NCI-H748 (cell line): ENCODE results near the gene RBP2.

Source experiments
- DNase-seq: peaks from one replicate; lab custom pipeline; 2025; ENCODE audit not compliant: unreplicated experiment; lab: John Stamatoyannopoulos, UW

Gene RBP2

GRCh38 chr3:139476348-139476747 lies at the start of gene RBP2:
Gene RBP2 (minus strand): TSS chr3:139476516. CDS start chr3:139476459, 57 bp downstream.
- no peak for DNase-seq

DNA sequence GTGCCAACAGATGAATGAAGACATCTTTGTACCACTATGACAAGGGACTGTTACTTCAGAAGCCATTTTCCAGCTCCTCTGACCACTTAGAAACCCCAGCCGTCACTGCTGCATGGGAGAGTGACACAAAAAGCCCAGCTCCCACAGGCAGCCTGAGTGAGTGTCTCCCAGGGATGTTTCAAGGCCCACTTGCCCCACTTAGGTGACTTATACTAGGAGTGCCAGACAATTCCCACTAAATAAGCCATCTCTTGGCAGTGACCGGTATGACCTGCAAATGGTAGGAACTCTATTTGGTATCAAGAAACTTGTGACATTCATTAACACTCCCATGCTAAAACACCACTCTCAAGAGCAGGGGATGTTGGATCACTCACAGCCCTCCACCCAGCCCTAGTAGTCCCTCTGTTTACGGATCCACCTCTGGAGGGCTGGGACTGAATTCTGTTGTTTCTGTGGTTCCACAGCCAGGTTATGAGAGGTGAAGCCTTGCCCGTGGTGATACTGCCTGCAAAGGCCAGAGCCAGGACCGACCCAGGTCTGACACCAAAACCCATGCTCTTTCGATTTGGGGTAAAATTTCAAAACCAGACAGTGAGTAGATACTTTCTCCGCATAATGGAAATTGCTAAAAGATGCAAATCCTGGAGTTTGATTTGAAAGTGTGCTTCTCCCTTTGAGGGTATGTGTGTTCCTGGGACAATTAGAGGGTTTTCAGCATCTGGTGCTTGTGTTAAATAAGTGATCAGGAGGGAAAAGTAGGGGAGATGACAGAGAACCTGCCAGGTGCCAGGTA lies 48.7 kb upstream of the RBP2 start:
- DNase-seq = no peak

DNA sequence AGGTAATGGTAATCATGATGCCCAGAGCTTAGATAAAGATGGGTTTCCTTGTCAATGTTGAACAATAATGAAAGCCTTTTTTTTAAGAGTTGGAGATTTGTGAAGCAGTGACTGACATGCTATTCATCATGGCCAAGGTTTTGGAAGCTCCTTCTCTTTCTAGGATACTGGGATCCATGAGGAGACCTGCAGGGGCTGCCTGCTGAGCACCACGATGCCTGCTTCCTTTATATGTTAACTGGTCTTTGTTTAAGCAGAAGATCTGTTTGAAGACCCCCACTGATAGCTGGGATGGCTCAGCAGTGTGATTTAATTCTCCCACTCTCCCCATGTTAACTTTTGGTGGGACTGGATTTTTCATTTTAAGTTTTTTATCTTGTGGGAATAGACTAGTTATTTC lies 47.4 kb upstream of the RBP2 start:
- no peak for DNase-seq

GRCh38 chr3:139523166-139523565 lies 46.9 kb upstream of the RBP2 start:
- no peak for DNase-seq

DNA sequence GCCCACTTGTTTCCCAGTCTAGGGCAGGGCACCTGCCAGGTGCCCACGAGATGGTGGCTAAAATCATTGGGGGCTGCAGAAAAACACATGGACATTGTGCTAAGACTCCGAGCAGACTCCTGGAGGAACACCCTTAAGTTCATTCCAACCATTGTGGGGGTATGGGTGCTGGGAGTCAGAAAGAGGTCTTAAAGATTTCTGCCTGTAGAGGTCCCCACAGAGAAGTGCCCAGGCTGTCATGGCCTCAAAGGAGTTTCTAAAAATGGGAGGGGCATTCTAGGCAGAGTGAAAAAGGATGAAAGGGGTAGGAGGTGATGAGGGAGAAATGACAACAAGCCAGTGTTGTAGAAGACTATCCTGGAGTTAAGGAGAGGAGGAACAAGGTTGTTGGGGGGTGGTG lies 46.1 kb upstream of the RBP2 start:
- DNase-seq = no peak

DNA sequence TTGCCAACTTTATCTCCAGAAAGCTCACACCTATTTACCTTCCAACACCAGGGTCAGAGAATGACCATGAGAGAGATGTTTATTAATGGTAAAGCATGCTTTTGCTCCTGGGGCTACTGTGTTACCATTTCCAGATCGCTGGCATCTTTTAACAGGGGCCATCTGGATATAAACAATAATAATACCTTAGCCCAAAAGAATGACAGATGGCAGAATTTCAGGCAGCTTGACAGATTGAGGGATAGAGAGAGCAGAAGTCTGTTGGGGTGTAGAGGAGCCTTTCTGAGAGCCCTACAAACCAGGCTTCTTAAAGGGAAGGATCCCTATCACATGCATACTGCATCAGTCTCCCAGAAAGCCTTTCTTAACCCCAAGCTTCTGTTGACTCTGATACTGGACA lies 45.5 kb upstream of the RBP2 start:
- no peak for DNase-seq

GRCh38 chr3:139521144-139521543 lies 44.8 kb upstream of the RBP2 start:
- no peak for DNase-seq

DNA sequence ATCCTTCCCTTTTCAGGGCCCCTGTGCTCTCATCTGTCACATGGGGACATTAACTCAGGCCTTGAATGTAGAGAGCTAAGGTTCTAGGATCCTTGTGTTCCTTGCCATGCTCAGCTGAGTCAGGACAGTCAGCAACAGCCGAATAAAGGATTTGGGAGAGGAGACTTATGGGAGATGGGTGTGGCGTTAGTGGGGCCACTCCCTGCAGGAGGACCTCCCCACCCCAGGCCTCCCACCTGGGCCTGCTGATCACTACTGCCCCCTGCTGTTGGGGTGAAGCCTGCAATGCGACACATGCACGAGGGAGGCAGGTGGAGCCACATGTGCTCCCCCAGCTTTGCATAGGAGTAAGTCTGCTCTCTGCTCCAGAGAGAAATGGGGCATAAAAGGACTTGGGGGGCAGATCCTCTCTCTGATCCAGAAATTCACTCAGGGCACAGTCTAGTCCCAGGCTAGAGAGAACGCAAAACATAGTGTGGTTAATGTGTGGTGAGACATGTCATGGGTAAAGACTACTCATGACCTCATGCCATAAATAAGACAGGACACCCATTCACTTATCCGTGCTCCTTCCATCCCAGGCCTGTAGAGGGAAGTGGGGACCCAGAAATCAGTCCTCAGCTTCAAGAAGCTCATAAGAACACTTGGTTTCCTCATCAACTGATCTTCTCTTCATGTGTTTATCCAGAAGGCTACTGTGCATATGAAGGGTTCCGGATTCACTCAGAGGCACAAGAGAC lies 43.9 kb upstream of the RBP2 start:
- DNase-seq = no peak

DNA sequence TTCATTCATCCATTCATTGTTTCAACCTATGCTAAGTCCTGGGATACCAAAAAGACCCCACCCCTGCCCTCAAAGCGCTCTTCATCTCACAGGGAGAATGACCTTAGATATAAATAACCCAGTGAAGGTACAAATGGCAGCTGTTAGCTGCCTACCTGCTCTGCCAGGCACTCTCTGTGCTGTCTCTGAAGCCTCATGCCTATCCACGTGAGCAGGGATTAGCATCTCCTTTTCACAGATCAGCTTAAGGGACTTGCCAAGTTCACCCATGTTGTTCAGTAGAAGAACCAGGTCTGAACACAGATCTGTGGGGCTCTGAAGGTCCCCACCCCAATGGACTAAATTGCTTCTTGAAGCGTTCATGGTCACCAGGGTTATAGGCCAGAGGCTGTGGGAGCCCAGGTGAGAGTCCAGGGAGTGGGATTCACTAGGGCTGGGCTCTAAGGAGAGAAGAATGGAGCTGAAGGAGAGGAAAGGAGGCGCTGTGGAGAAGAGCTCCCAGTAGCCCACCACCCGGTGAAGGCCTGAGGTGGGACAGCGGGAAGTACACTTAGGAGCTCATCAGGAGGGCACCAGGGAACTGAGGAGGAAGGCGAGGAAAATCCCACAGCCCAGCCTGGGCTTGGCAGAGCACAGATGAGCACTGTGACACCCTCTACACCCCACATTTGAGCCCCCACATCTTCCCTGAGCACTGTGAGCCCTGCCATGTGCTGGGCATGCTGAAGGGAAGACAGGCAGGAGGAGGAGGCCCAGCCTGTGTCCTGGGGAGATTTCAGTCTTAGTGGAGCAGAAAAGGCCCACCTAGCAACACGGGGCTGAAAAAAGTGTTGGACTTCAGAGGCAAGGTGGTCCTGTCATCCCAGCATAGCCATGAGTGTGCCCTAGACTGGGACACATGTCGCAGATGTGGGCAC lies 42.9 kb upstream of the RBP2 start:
- no peak for DNase-seq

DNA sequence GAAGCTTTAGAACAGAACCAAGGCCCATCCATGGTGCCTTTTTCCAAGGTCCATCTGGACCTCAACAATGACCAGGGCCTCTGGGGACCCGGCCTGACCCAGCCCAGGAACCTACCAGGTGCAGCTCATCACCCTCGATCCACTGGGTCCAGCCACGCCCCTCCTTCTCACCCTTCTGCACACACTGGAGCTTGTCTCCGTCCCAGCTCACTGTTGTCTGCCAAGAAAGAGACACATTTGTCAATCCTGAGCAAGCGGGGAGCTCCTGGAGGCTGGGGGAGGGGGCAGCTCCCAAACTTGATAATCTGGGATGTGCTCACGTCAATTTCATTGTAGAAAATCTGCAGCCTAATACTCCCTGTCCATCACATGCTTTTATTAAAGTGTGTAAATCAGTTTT lies 42.0 kb upstream of the RBP2 start:
- DNase-seq = no peak

- no peak for DNase-seq
These were observed 41.2 kb upstream of the RBP2 start for GRCh38 chr3:139517321-139518065.

DNA sequence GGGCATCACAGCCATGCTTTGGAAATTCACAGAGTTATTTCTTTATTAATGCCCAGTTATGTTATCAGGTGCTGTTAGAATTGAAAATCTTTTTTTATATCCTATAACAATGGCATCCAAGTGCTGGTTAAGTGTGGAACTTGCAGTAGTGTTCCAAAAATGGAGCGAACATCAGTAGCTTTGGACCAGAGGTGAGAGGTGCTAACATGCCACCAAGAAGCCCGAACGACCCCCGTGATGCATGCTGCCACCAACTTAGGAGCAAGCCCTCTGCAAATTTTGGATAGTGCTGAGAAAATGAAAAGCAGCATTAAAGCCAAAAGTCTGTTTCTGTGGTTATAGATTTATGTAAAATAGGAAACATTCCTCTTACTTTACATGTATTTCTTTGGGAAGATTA lies 38.4 kb upstream of the RBP2 start:
- no peak for DNase-seq

DNA sequence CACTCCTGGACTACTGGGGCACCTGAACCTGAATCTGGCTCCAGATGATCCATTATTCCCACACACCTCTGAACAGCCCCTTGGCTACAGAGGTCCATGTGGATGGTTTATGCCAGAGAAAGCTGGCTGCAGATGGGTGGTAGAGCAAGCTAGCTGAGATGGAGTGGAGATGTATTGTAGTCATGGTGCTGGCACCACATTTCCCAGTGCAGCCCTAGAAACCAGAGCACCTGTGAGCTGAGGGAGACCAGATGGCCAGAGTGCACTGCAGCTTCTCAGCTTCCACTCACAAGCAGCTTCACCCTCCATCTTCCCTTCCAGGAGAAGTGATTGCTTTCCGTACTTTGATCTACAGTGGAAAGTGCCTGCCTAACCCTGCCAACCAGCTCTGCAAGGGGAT lies 33.3 kb upstream of the RBP2 start:
- no peak for DNase-seq

- DNase-seq = no peak
These were observed 30.4 kb upstream of the RBP2 start for GRCh38 chr3:139506766-139507165.

- no peak for DNase-seq
These were observed 29.6 kb upstream of the RBP2 start for GRCh38 chr3:139505829-139506386.

GRCh38 chr3:139499536-139499935 lies 23.2 kb upstream of the RBP2 start:
- no peak for DNase-seq

DNA sequence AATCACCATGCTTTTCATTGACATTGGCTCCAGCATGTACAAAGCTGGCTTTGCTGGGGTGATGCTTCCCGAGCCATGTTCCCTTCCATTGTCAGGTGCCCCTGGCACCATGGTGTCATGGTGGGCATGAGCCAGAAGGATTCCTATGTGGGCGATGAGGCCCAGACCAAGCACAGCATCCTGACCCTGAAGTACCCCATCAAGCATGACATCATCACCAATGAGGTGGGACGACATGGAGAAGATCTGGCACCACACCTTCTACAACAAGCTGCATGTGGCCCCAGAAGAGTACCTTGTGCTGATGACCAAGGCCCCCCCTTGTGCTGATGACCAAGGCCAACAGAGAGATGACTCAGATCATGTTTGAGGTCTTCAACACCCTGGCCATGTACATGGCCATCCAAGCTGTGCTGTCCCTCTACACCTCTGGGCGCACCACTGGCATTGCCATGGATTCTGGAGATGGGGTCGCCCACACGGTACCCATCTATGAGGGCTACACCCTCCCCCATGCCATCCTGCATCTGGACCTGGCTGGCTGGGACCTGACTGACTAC lies 17.6 kb upstream of the RBP2 start:
- no peak for DNase-seq

- DNase-seq = peak; percentile 6
These were observed 15.7 kb upstream of the RBP2 start for GRCh38 chr3:139491966-139492365.

DNA sequence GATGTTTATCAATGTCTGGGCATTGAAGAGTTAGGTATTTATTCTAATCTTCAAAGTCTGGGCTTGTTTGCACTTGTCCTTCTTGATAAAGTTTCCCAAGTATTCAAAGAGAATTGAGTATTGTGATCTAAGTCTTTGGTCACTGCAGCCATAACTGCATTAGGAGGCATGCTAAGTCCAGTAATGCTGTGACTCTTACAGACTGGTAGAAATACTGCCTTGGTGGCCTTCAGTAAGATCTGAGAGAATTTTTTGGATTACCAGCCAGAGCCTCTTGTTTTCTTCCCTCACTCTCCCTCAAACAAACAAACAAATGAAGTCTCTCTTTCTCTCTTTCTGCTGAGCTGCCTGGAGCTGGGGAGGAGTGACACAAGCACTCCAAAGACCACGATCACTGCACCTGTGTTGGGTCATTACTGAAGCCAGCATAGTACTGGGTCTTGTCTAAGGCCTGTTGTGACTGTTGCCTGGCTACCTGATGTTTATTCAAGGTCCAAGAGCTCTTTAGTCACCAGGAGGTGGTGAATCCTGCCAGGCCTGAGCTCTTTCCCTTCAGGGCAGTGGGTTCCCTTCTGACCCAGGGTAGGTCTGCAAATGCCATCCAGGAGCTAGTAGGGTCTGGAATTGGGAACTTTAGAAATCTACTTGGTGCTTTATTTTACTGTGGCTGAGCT lies 14.8 kb upstream of the RBP2 start:
- DNase-seq = peak; percentile 83

DNA sequence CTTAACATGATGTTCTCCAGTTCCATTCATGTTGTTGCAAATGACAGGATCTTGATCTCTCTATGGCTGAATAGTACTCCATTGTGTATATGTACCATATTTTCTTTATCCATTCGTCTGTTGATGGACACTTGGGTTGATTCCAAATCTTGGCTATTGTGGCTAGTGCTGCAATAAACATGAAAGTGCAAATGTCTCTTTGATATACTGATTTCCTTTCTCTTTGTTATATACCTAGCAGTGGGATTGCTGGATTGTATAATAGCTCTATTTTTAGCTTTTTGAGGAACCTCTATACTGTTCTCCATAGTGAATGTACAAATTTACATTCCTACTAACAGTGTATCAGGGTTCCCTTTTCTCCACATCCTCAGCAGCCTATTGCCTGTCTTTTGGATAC lies 5.9 kb upstream of the RBP2 start:
- DNase-seq = no peak
